ENCODE results near the gene PGAM5. TPM values are rescaled to one million over a fixed set of nuclear protein-coding genes. Genes with fewer than 3 reads are reported as not detected.

PGAM5 gene
- polyA plus RNA-seq, 1 of the 3 experiments (the other 2 are of a cell fraction): 22.5 TPM

GRCh38 chr12:132703641-132704040, 7.0 kb upstream of the PGAM5 start (continued):
- TF ChIP-seq GABPA (IDR thresholded peaks at IDR 0.05; ENCODE audit: low read depth) (no peak), ELF1 (IDR thresholded peaks at IDR 0.05) (no peak), EZH2phosphoT487 (IDR thresholded peaks at IDR 0.05; ENCODE audit: borderline replicate concordance, low read depth) (no peak), NRF1 (IDR thresholded peaks at IDR 0.05; ENCODE audit: low read depth, low read length) (no peak)

- CTCF ChIA-PET: no interaction called here
- no peak overlapping the region for H3K27ac ChIP-seq (ENCODE audit: low read depth in 2 of 2, low read length in 1 of 2)
- no peaks in the 10 kb centered on the region for H3K9me2 ChIP-seq
- POLR2A ChIA-PET: no interaction called here
- H3K27me3 ChIP-seq (ENCODE audit: insufficient read depth): no peaks in the 10 kb centered on the region
- H2AFZ ChIP-seq (ENCODE audit: low read depth): no peak overlapping the region
- peaks cover 16% of the 10 kb centered on the region for H3F3A ChIP-seq (replicated peaks; ENCODE audit: insufficient read depth)
- peaks cover 2% of the 10 kb centered on the region; the same call in 1 of the 2 replicates for H4K20me1 ChIP-seq (ENCODE audit: insufficient read depth)
- WGBS (ENCODE audit: low lambda C conversion rate): 98% methylated on average over 4 of the region's 6 CpGs
- no peaks in the 10 kb centered on the region; a peak in 1 of 4 replicates for H3K4me1 ChIP-seq (ENCODE audit: control insufficient read depth in 1 of 2, insufficient read depth in 2 of 2, low read depth in 1 of 2, low read length in 1 of 2)
- H3K4me2 ChIP-seq: no peak overlapping the region
- no peaks in the 10 kb centered on the region for H3K9me3 ChIP-seq
- TF ChIP-seq SMC3 (IDR thresholded peaks at IDR 0.05; ENCODE audit: low read depth, low read length) (no peak), MEF2A (IDR thresholded peaks at IDR 0.05; ENCODE audit: borderline replicate concordance, low read depth) (no peak), EZH2phosphoT487 (IDR thresholded peaks at IDR 0.05; ENCODE audit: borderline replicate concordance, low read depth) (no peak), CTCF (IDR thresholded peaks at IDR 0.05) (no peak), FOSL2 (IDR thresholded peaks at IDR 0.05; ENCODE audit: borderline replicate concordance, low read depth) (no peak), REST (IDR thresholded peaks at IDR 0.05; ENCODE audit: low read depth, low read length) (no peak), RXRA (IDR thresholded peaks at IDR 0.05; ENCODE audit: borderline replicate concordance, low read depth) (no peak), JUND (IDR thresholded peaks at IDR 0.05) (no peak), GATA2 (CRISPR knock-in tag; IDR thresholded peaks at IDR 0.05) (no peak), EP300 (IDR thresholded peaks at IDR 0.05; ENCODE audit: borderline replicate concordance in 1 of 2, low read depth in 1 of 2, low read length in 1 of 2) (no peak), TCF12 (IDR thresholded peaks at IDR 0.05) (no peak), IRF3 (IDR thresholded peaks at IDR 0.05; ENCODE audit: low read depth, low read length) (no peak), MXI1 (IDR thresholded peaks at IDR 0.05; ENCODE audit: low read depth, low read length) (no peak)
- no peak for DNase-seq
- H3K36me3 ChIP-seq (replicated peaks in 1 of 2; ENCODE audit: control insufficient read depth in 1 of 2, insufficient read depth in 2 of 2, low read length in 1 of 2): peaks cover 0 to 3% of the 10 kb centered on the region in 2 experiments
- H3K4me3 ChIP-seq (ENCODE audit: low read depth in 2 of 2, low read length in 1 of 2): no peak overlapping the region
- H3K9ac ChIP-seq: no peak overlapping the region
- H3K79me2 ChIP-seq (ENCODE audit: insufficient read depth): peaks cover 31% of the 10 kb centered on the region
Measured at GRCh38 chr12:132707241-132707640, 3.4 kb upstream of the PGAM5 start.
